WTC11 (cell line): ENCODE data around the gene LRRN1. TPM values are rescaled to one million over a fixed set of nuclear protein-coding genes. Genes with fewer than 3 reads are reported as not detected.

Experiments used
- ATAC-seq: fragments of 200-7000 bp; cut with Tn5 transposase; 2 replicates; pipeline ENCODE4 v1.10.0; 2021; ENCODE audit warnings: mild to moderate bottlenecking, moderate library complexity
- CTCF ChIA-PET: fragments of 300-600 bp; sonication (Branson Sonifier 250); formaldehyde crosslinking; loops from one replicate; lab custom pipeline; 2021; ENCODE audit warnings: antibody characterized with exemption; lab: Charles Lee
- POLR2A ChIA-PET: fragments of 350-600 bp; sonication (Branson Sonifier 250); formaldehyde crosslinking; loops from one replicate; lab custom pipeline; 2021; ENCODE audit warnings: antibody characterized with exemption; lab: Charles Lee
- DNase-seq: peaks from one replicate; pipeline ENCODE4 v3.0.0; 2021; ENCODE audit warnings: low spot score
- H3K27ac Mint-ChIP-seq: 2 replicates; pipeline ENCODE4 v1.8.0; 2021; ENCODE audit warnings: mixed read lengths
- H3K27me3 Mint-ChIP-seq: 2 replicates; pipeline ENCODE4 v1.8.0; 2021; ENCODE audit warnings: low read depth, mild to moderate bottlenecking, moderate library complexity, mixed read lengths
- H3K36me3 Mint-ChIP-seq: 2 replicates; pipeline ENCODE4 v1.8.0; 2021; ENCODE audit warnings: mixed read lengths
- H3K4me1 Mint-ChIP-seq: 2 replicates; pipeline ENCODE4 v1.8.0; 2022; ENCODE audit warnings: mixed read lengths
- H3K4me3 Mint-ChIP-seq: 2 replicates; pipeline ENCODE4 v1.8.0; 2021; ENCODE audit warnings: mild to moderate bottlenecking, moderate library complexity, mixed read lengths
- H3K9me3 Mint-ChIP-seq: 2 replicates; pipeline ENCODE4 v1.8.0; 2021; ENCODE audit warnings: mixed read lengths
- CREM ChIP-seq: sonication (generic); formaldehyde crosslinking; IDR thresholded peaks from 2 replicates; pipeline ENCODE4 v1.8.1; 2022; ENCODE audit warnings: mild to moderate bottlenecking, missing genetic modification reagents, moderate library complexity
- FOXJ3 ChIP-seq: sonication (generic); formaldehyde crosslinking; IDR thresholded peaks from 2 replicates; pipeline ENCODE4 v1.9.0; 2021; ENCODE audit warnings: missing genetic modification reagents, mild to moderate bottlenecking, borderline replicate concordance
- FOXP4 ChIP-seq: sonication (generic); formaldehyde crosslinking; IDR thresholded peaks from 2 replicates; pipeline ENCODE4 v1.8.0; 2022; ENCODE audit warnings: mild to moderate bottlenecking, missing genetic modification reagents
- GABPB1 ChIP-seq: sonication (generic); formaldehyde crosslinking; IDR thresholded peaks from 2 replicates; pipeline ENCODE4 v1.8.1; 2023; ENCODE audit warnings: mild to moderate bottlenecking, missing genetic modification reagents
- HMGA2 ChIP-seq: fragments of 250-450 bp; sonication (Bioruptor Pico); IDR thresholded peaks from 2 replicates; pipeline ENCODE4 v1.4.0; 2021; ENCODE audit warnings: mild to moderate bottlenecking, moderate library complexity
- JUN ChIP-seq: sonication (generic); formaldehyde crosslinking; IDR thresholded peaks from 2 replicates; pipeline ENCODE4 v1.8.0; 2023; ENCODE audit warnings: mild to moderate bottlenecking, missing genetic modification reagents
- NFE2L1 ChIP-seq: sonication (generic); formaldehyde crosslinking; IDR thresholded peaks from 2 replicates; pipeline ENCODE4 v1.8.1; 2023; ENCODE audit warnings: missing genetic modification reagents
- NFYB ChIP-seq: sonication (generic); formaldehyde crosslinking; conservative IDR thresholded peaks from 2 replicates; pipeline ENCODE4 v1.8.0; 2022; ENCODE audit warnings: low read depth, missing genetic modification reagents
- RORB ChIP-seq: fragments of 250-450 bp; sonication (Bioruptor Pico); IDR thresholded peaks from 2 replicates; pipeline ENCODE4 v1.9.0; 2021; ENCODE audit warnings: mild to moderate bottlenecking
- SMAD4 ChIP-seq: sonication (generic); formaldehyde crosslinking; IDR thresholded peaks from 2 replicates; pipeline ENCODE4 v1.8.0; 2022; ENCODE audit warnings: mild to moderate bottlenecking, missing genetic modification reagents
- SOX15 ChIP-seq: fragments of 250-450 bp; sonication (Bioruptor Pico); IDR thresholded peaks from 2 replicates; pipeline ENCODE4 v1.9.0; 2021; ENCODE audit warnings: mild to moderate bottlenecking
- SP1 ChIP-seq: sonication (generic); formaldehyde crosslinking; conservative IDR thresholded peaks from 2 replicates; pipeline ENCODE4 v1.8.1; 2022; ENCODE audit warnings: missing genetic modification reagents
- TCF7 ChIP-seq: sonication (generic); formaldehyde crosslinking; IDR thresholded peaks from 2 replicates; pipeline ENCODE4 v1.8.0; 2022; ENCODE audit warnings: mild to moderate bottlenecking, low read depth, missing genetic modification reagents, moderate library complexity
- ZBTB21 ChIP-seq: sonication (generic); formaldehyde crosslinking; IDR thresholded peaks from 2 replicates; pipeline ENCODE4 v1.8.1; 2023; ENCODE audit warnings: mild to moderate bottlenecking, missing genetic modification reagents, borderline replicate concordance
- ZNF138 ChIP-seq: sonication (generic); formaldehyde crosslinking; conservative IDR thresholded peaks from 2 replicates; pipeline ENCODE4 v1.8.1; 2022; ENCODE audit warnings: mild to moderate bottlenecking, moderate library complexity, missing genetic modification reagents
- ZNF232 ChIP-seq: sonication (generic); formaldehyde crosslinking; IDR thresholded peaks from 2 replicates; pipeline ENCODE4 v1.8.0; 2022; ENCODE audit warnings: mild to moderate bottlenecking, missing genetic modification reagents
- ZNF396 ChIP-seq: fragments of 250-450 bp; sonication (Bioruptor Pico); IDR thresholded peaks from 2 replicates; pipeline ENCODE4 v1.8.0; 2021; ENCODE audit warnings: mild to moderate bottlenecking, moderate library complexity, borderline replicate concordance
- total RNA-seq: library from RNA; stranded (reverse); gene quantifications from 3 replicates; pipeline ENCODE4 v1.2.3, GENCODE V29; 2021
- TF ChIP-seq, protein P1 (sequence below): sonication (generic); formaldehyde crosslinking; IDR thresholded peaks from 2 replicates; pipeline ENCODE4 v1.8.0; 2022; ENCODE audit warnings: missing genetic modification reagents
- TF ChIP-seq, protein P2 (sequence below): sonication (generic); formaldehyde crosslinking; IDR thresholded peaks from 2 replicates; pipeline ENCODE4 v1.8.0; 2022; ENCODE audit warnings: mild to moderate bottlenecking, missing genetic modification reagents
- TF ChIP-seq, protein P3 (sequence below): sonication (generic); formaldehyde crosslinking; IDR thresholded peaks from 2 replicates; pipeline ENCODE4 v1.8.0; 2023; ENCODE audit warnings: missing genetic modification reagents
- TF ChIP-seq, protein P4 (sequence below): sonication (generic); formaldehyde crosslinking; conservative IDR thresholded peaks from 2 replicates; pipeline ENCODE4 v1.8.1; 2022; ENCODE audit warnings: mild to moderate bottlenecking, missing genetic modification reagents
- TF ChIP-seq, protein P5 (sequence below): sonication (generic); formaldehyde crosslinking; IDR thresholded peaks from 2 replicates; pipeline ENCODE4 v1.8.1; 2022; ENCODE audit warnings: mild to moderate bottlenecking, moderate library complexity, missing genetic modification reagents
- TF ChIP-seq, protein P6 (sequence below): fragments of 250-450 bp; sonication (Bioruptor Pico); IDR thresholded peaks from 2 replicates; pipeline ENCODE4 v1.9.0; 2021; ENCODE audit warnings: mild to moderate bottlenecking

Gene LRRN1
- total RNA-seq, 1 experiment from 2014 or later, result 114 TPM

DNA sequence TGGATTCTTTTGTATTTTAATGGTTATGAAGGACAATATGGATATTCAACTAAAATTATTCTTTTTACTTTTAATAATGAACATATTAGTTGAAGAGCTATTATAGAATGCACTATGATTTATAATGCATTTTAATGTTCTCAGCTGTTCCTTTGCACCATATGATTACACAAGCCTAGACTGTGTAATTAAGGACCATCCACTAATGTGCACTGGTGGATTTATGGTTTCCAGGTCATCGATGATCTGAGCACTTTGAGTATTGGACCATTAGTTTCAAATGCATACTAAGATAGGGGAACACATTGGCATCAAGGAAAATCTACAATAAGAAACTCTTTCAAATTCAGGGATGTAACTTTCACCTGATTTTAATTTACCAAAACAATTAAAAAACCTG is 16.8 kb downstream of the LRRN1 start:
- TF ChIP-seq ZNF138 (CRISPR knock-in tag) (no peak), SMAD4 (CRISPR knock-in tag) (no peak), TCF7 (CRISPR knock-in tag) (no peak), RORB (no peak), CREM (CRISPR knock-in tag) (no peak), NFE2L1 (CRISPR knock-in tag) (no peak), FOXP4 (CRISPR knock-in tag) (no peak), ZNF232 (CRISPR knock-in tag) (no peak)
- TF ChIP-seq, protein P1, sequence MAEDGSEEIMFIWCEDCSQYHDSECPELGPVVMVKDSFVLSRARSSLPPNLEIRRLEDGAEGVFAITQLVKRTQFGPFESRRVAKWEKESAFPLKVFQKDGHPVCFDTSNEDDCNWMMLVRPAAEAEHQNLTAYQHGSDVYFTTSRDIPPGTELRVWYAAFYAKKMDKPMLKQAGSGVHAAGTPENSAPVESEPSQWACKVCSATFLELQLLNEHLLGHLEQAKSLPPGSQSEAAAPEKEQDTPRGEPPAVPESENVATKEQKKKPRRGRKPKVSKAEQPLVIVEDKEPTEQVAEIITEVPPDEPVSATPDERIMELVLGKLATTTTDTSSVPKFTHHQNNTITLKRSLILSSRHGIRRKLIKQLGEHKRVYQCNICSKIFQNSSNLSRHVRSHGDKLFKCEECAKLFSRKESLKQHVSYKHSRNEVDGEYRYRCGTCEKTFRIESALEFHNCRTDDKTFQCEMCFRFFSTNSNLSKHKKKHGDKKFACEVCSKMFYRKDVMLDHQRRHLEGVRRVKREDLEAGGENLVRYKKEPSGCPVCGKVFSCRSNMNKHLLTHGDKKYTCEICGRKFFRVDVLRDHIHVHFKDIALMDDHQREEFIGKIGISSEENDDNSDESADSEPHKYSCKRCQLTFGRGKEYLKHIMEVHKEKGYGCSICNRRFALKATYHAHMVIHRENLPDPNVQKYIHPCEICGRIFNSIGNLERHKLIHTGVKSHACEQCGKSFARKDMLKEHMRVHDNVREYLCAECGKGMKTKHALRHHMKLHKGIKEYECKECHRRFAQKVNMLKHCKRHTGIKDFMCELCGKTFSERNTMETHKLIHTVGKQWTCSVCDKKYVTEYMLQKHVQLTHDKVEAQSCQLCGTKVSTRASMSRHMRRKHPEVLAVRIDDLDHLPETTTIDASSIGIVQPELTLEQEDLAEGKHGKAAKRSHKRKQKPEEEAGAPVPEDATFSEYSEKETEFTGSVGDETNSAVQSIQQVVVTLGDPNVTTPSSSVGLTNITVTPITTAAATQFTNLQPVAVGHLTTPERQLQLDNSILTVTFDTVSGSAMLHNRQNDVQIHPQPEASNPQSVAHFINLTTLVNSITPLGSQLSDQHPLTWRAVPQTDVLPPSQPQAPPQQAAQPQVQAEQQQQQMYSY (CRISPR knock-in tag), result no peak
- TF ChIP-seq, all 79 proteins: peak for 0
- Mint-ChIP-seq H3K36me3 (peaks cover 45% of the 10 kb centered on the region), H3K27ac (no peak overlapping the region), H3K27me3 (no peaks in the 10 kb centered on the region), H3K4me3 (no peak overlapping the region), H3K4me1 (peaks cover 25% of the 10 kb centered on the region), H3K9me3 (no peaks in the 10 kb centered on the region)
- ChIA-PET CTCF (no interaction called here), POLR2A (no interaction called here)
- no peak for ATAC-seq
- no peak for DNase-seq

DNA sequence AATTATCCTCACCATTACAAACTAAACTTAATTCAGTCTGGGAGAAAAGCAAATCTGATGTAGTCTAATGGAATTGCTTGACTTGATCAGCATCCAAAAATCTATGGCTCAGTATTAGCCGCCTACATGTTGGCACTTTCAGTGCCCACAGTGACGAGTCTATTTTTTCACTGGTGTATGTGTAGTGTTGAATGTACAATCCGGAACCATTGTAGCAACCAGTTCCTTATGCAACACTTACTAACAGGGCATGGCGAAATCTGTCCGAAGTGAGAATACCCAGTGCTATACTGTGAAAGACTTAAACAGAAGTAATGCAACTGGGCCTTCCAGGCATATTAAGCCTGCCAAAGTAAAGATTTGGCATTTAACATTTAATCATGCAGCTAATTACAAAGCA is 18.6 kb downstream of the LRRN1 start:
- Mint-ChIP-seq H3K36me3 (peaks cover 46% of the 10 kb centered on the region), H3K27ac (no peak overlapping the region), H3K27me3 (no peaks in the 10 kb centered on the region), H3K4me1 (peaks cover 31% of the 10 kb centered on the region), H3K4me3 (no peak overlapping the region), H3K9me3 (no peaks in the 10 kb centered on the region)
- no peak for TF ChIP-seq SOX15 (CRISPR knock-in tag)
- TF ChIP-seq HMGA2 (CRISPR knock-in tag), result no peak
- TF ChIP-seq, protein P2, sequence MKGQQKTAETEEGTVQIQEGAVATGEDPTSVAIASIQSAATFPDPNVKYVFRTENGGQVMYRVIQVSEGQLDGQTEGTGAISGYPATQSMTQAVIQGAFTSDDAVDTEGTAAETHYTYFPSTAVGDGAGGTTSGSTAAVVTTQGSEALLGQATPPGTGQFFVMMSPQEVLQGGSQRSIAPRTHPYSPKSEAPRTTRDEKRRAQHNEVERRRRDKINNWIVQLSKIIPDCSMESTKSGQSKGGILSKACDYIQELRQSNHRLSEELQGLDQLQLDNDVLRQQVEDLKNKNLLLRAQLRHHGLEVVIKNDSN, result no peak
- no peak for TF ChIP-seq SP1
- TF ChIP-seq GABPB1 (CRISPR knock-in tag), result no peak
- no peak for TF ChIP-seq NFYB (CRISPR knock-in tag)
- no peak for TF ChIP-seq FOXJ3 (CRISPR knock-in tag)
- TF ChIP-seq JUN (CRISPR knock-in tag), result no peak
- TF ChIP-seq ZNF396 (CRISPR knock-in tag), result no peak
- TF ChIP-seq, protein P3, sequence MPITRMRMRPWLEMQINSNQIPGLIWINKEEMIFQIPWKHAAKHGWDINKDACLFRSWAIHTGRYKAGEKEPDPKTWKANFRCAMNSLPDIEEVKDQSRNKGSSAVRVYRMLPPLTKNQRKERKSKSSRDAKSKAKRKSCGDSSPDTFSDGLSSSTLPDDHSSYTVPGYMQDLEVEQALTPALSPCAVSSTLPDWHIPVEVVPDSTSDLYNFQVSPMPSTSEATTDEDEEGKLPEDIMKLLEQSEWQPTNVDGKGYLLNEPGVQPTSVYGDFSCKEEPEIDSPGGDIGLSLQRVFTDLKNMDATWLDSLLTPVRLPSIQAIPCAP, result no peak
- no peak for TF ChIP-seq ZBTB21 (CRISPR knock-in tag)
- TF ChIP-seq, protein P4, sequence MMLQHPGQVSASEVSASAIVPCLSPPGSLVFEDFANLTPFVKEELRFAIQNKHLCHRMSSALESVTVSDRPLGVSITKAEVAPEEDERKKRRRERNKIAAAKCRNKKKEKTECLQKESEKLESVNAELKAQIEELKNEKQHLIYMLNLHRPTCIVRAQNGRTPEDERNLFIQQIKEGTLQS, result no peak
- TF ChIP-seq FOXP4 (CRISPR knock-in tag), result no peak
- TF ChIP-seq, protein P5, sequence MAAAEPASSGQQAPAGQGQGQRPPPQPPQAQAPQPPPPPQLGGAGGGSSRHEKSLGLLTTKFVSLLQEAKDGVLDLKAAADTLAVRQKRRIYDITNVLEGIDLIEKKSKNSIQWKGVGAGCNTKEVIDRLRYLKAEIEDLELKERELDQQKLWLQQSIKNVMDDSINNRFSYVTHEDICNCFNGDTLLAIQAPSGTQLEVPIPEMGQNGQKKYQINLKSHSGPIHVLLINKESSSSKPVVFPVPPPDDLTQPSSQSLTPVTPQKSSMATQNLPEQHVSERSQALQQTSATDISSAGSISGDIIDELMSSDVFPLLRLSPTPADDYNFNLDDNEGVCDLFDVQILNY (CRISPR knock-in tag), result no peak
- TF ChIP-seq, protein P6, sequence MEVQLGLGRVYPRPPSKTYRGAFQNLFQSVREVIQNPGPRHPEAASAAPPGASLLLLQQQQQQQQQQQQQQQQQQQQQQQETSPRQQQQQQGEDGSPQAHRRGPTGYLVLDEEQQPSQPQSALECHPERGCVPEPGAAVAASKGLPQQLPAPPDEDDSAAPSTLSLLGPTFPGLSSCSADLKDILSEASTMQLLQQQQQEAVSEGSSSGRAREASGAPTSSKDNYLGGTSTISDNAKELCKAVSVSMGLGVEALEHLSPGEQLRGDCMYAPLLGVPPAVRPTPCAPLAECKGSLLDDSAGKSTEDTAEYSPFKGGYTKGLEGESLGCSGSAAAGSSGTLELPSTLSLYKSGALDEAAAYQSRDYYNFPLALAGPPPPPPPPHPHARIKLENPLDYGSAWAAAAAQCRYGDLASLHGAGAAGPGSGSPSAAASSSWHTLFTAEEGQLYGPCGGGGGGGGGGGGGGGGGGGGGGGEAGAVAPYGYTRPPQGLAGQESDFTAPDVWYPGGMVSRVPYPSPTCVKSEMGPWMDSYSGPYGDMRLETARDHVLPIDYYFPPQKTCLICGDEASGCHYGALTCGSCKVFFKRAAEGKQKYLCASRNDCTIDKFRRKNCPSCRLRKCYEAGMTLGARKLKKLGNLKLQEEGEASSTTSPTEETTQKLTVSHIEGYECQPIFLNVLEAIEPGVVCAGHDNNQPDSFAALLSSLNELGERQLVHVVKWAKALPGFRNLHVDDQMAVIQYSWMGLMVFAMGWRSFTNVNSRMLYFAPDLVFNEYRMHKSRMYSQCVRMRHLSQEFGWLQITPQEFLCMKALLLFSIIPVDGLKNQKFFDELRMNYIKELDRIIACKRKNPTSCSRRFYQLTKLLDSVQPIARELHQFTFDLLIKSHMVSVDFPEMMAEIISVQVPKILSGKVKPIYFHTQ (CRISPR knock-in tag), result no peak
- ATAC-seq (no peak), DNase-seq (no peak)
- ChIA-PET CTCF (no interaction called here), POLR2A (interaction anchor here (1.6 kb wide), 1 partner anchor 12 kb away, joined by 3 read pairs; no protein-coding TSS in a partner anchor)
